ENCODE results near the gene RBBP8.

Gene RBBP8

DNA sequence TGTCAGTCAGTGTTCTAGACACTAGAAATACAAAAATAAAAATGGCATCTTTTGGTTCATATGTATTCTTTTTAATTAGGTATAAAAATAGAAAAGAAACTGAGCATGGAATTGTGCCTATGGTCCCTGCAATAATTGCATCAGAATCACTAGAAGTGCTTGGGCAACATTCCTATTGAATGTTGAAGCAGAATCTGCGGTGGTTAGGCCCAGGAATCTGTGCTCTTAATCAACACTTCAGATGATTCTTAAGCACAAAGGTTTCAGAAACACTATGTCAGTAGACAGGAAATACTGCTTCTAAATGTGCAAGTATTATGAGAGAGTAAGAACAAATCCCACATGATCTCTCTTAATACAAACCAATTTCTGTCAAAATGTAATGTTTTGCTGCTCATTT lies 20.3 kb upstream of the RBBP8 start:
- no peak overlapping the region for H3K4me3 ChIP-seq
- TF ChIP-seq, protein P1, sequence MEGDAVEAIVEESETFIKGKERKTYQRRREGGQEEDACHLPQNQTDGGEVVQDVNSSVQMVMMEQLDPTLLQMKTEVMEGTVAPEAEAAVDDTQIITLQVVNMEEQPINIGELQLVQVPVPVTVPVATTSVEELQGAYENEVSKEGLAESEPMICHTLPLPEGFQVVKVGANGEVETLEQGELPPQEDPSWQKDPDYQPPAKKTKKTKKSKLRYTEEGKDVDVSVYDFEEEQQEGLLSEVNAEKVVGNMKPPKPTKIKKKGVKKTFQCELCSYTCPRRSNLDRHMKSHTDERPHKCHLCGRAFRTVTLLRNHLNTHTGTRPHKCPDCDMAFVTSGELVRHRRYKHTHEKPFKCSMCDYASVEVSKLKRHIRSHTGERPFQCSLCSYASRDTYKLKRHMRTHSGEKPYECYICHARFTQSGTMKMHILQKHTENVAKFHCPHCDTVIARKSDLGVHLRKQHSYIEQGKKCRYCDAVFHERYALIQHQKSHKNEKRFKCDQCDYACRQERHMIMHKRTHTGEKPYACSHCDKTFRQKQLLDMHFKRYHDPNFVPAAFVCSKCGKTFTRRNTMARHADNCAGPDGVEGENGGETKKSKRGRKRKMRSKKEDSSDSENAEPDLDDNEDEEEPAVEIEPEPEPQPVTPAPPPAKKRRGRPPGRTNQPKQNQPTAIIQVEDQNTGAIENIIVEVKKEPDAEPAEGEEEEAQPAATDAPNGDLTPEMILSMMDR (IDR thresholded peaks at IDR 0.05) = no peak
- no peak for DNase-seq (ENCODE audit: low spot score)
- H3K27ac ChIP-seq = no peak overlapping the region

DNA sequence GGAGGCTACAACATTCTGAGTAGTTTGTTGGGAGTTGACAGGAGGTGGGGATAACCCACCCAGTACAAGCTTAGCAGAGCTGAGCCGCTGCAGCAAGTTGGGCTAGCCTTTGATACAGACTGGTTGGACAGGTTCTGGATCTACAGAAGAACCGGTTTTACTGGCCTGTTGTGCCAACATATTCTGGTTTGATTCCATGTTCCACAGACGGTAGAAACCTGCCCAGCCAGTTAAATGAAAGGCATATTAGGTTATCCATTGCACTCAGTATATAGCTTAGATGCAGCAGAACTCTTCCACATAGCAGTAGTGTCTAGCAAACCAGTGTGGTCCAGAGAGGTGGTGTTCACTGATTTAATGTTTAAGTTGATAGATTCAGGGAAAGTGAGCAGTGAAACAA lies 19.3 kb upstream of the RBBP8 start:
- no peak overlapping the region for H3K27ac ChIP-seq

DNA sequence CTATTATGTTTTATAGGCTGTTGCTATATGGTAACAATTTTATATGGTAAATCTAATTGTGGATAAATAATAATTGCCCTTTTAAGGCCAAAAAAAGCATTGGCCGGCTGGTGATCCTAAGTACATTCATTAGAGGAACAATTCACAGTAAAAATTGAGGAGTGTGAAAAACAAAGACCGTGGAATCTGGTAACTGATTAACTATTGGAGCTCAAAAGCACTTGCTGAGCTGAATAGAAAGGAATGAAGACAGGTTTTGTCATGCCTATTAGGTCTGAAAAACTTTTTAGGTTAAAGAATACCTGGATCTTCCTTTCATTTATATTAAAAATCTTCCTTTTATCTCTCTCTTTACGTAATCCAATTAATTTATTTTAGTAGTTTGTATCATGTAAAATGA lies 18.5 kb upstream of the RBBP8 start:
- no peak overlapping the region for H3K4me3 ChIP-seq
- H3K27ac ChIP-seq = no peak overlapping the region
- TF ChIP-seq, protein P1 (IDR thresholded peaks at IDR 0.05) = no peak
- DNase-seq (ENCODE audit: low spot score) = no peak

More for the DNA sequence above, 19.3 kb upstream of the RBBP8 start:
- DNase-seq (ENCODE audit: low spot score) = no peak
- no peak overlapping the region for H3K4me3 ChIP-seq
- TF ChIP-seq, protein P1 (IDR thresholded peaks at IDR 0.05) = no peak

DNA sequence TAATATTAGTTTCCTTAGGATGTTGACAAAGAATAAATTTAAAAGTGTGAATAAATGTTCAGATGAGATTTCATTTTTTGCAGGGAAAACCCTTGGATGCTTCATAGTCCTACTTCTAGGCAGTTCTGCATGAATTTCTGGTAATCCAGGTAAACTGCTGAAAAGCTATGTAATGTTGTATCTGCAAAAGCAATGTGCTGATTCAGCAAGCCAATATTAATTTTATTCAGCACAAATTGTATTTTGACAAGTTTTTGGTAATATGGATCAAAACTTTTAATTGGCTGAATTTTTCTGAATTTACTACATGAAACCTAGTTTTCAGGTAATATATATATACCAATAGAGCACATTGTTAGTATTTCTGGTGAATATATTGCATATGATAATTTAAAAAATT lies 17.8 kb upstream of the RBBP8 start:
- no peak overlapping the region for H3K27ac ChIP-seq

DNA sequence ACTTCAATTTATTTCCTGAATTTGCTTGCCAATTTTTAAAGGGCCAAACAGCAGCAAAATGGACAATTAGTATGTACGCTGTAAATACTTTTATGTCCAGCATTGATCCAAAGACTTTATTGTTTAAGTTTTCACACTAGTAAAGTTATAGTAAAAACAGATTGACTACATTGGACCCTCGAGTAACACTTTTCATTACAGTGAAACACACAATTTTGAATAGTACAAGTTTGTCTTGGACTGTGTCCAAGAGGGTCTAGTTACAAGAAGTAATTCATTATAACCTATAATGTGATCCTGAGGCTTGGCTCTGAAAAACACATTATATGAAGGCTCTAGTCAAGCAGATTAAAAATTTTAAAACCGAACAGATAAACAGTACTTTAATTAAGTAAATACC lies 11.4 kb upstream of the RBBP8 start:
- H3K27ac ChIP-seq = no peak overlapping the region
- TF ChIP-seq, protein P1 (IDR thresholded peaks at IDR 0.05) = no peak
- no peak overlapping the region for H3K4me3 ChIP-seq
- DNase-seq (ENCODE audit: low spot score) = no peak

More for the DNA sequence above, 17.8 kb upstream of the RBBP8 start:
- DNase-seq (ENCODE audit: low spot score) = no peak
- no peak overlapping the region for H3K4me3 ChIP-seq
- TF ChIP-seq, protein P1 (IDR thresholded peaks at IDR 0.05) = no peak

DNA sequence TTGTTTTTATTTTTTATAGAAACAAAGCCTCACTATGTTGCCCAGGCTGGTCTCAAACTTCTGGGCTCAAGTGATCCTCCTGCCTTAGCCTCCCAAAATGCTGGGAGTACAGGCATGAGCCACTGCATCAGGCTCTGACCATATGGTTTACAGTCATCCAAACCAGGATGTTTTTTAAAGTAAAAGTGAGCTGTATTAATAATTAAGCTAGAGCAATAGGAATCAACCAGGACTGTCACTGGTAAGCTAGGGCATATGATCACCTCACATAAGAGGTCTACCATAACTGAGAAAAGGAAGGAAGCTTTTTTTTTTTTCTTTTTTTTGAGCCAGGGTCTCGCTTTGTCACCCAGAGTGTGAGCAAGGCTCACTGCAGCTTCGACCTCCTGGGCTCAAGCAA lies 8.5 kb upstream of the RBBP8 start:
- TF ChIP-seq, protein P1 (IDR thresholded peaks at IDR 0.05) = no peak
- Histone ChIP-seq H3K27ac (no peak overlapping the region), H3K4me3 (no peak overlapping the region)
- no peak for DNase-seq (ENCODE audit: low spot score)

DNA sequence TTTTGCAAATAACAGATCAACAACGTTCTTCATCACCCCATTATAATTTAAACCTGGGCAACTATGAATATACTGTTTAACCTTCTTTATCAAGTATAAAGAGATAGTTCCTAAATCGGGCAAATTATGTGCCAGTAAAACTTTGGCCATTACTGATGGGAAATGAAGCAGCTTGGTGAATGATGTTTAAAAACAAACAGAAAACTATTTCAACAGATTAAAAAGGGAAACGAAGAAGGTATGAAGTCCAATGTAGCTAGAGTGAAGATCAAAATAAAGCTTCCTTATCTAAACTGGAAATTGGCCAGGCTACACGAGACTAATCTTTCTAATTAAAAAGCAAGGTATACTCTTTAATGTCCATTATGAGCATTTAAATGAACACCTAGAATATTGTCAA lies 6.7 kb upstream of the RBBP8 start:
- no peak overlapping the region for H3K27ac ChIP-seq
- DNase-seq (ENCODE audit: low spot score) = no peak
- TF ChIP-seq, protein P1 (IDR thresholded peaks at IDR 0.05) = no peak
- H3K4me3 ChIP-seq = no peak overlapping the region
